HG02840 (cell line): ENCODE measurements around the gene SIX5.
"Not testable (repeated sequence)": the region's sequence is repeated elsewhere in the genome, so short reads cannot be mapped to it uniquely, and the experiment has no call there.

Experiments
- ATAC-seq: cut with Tn5 transposase; IDR thresholded peaks from one replicate; pipeline ENCODE4 v1.9.1; 2021; ENCODE audit warnings: mild to moderate bottlenecking, moderate library complexity, moderate number of reproducible peaks; ENCODE audit not compliant: unreplicated experiment, low FRiP score

The SIX5 gene

DNA sequence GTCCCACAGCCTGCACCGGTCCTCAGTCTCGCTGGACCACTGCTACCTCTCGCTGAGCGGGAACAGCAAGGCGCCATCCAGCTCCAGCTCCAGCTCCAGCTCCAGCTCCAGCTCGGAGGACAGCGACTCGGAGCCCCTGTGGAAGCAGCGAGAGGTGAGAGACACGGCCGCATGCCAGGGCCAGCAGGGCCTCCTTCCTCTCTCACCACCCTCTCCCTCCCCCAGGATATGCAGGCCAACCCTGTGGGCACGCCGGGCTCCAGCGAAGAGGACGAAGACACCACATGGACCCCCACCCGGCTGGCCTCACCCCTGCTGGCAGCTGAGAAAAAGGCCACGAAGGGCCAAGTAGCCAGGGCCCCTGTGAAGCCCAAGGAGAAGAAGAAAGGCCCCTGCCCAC lies 7.3 kb downstream of the SIX5 start:
- no peak for ATAC-seq

DNA sequence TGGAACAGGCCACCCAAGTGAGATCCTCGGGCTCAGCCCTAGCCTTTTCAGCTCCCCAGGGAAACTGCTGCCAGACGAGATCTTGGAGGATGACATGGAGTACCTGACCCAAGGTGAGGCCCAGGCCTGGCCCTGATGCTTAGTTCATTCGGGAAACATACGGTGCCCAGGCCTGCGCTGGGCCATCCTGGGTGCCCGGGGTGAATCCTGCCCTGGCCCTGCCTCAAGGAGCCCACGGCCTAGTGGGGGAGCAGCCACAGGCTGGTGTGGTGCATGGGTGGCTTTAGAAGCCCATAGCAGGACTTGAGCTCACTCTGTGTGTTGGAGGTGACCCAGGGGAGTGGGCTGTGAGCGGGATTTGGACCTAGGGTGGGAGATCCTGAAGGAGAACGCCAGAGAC lies 10.1 kb downstream of the SIX5 start:
- no peak for ATAC-seq

- no peak for ATAC-seq
Measured at GRCh38 chr19:45757695-45758094, 11.4 kb downstream of the SIX5 start.

DNA sequence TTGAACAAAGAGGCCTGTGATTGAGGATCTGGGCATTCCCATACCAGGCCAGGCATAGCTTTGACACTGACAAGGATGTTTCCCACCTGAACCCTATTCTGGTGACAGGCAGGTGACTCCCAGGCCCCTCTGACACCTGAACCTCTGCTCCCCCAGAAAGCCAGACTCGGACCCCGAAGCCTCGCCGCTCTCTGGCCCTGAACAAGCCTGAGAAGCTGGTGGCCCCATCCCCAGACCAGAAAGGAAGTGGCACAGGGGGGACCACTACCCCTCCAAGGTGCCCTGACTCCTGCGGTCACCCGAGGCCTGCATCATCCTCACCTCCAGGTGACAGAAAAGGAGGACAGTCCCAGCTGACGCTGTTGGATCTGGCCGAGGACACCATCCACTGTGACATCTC lies 14.7 kb downstream of the SIX5 start:
- no peak for ATAC-seq

GRCh38 chr19:45753548-45753947 lies 15.5 kb downstream of the SIX5 start:
- no peak for ATAC-seq

GRCh38 chr19:45752639-45753038 lies 16.4 kb downstream of the SIX5 start:
- ATAC-seq = no peak

DNA sequence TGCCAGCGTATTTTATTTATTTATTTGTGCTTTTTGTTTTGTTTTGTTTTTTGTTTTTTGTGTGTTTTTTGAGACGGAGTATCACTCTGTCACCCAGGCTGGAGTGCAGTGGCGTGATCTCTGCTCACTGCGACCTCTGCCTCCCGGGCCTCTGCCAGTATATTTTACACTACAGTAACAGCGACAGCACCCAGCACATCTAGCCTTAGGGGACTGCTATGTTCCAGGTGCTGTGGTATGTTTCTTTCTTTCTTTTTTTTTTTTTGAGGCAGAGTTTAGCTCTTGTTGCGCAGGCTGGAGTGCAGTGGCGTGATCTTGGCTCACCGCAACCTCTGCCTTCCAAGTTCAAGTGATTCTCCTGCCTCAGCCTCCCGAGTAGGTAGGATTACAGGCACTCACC lies 17.6 kb downstream of the SIX5 start:
- ATAC-seq = not testable (repeated sequence)

GRCh38 chr19:45747513-45747912 lies 21.5 kb downstream of the SIX5 start:
- no peak for ATAC-seq

- no peak for ATAC-seq
Measured at GRCh38 chr19:45746866-45747265, 22.2 kb downstream of the SIX5 start.

DNA sequence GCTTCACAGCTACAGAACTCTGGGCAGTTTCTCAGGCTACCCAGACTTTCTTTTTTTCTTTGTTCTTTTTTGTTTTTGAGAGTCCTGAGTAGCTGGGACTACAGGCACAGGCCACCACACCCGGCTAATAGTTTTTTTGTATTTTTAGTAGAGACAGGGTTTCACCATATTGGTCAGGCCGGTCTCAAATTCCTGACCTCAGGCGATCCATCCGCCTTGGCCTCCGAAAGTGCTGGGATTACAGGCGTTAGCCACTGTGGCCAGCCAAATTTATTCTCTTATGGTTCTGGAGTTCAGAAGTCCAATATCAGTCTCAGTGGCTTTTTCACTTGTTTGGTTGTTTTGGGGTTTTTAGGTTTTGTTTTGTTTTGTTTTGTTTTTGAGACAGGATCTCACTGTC lies 23.4 kb downstream of the SIX5 start:
- ATAC-seq = no peak

GRCh38 chr19:45742969-45743368 lies 26.1 kb downstream of the SIX5 start:
- no peak for ATAC-seq

- ATAC-seq = no peak
Measured at GRCh38 chr19:45739498-45740439, 29.3 kb downstream of the SIX5 start.

- no peak for ATAC-seq
Measured at GRCh38 chr19:45733160-45733810, 35.8 kb downstream of the SIX5 start, which contains the start of gene MEIOSIN. Gene MEIOSIN (plus strand): TSS chr19:45733439. CDS start chr19:45735377, 1,938 bp downstream.

DNA sequence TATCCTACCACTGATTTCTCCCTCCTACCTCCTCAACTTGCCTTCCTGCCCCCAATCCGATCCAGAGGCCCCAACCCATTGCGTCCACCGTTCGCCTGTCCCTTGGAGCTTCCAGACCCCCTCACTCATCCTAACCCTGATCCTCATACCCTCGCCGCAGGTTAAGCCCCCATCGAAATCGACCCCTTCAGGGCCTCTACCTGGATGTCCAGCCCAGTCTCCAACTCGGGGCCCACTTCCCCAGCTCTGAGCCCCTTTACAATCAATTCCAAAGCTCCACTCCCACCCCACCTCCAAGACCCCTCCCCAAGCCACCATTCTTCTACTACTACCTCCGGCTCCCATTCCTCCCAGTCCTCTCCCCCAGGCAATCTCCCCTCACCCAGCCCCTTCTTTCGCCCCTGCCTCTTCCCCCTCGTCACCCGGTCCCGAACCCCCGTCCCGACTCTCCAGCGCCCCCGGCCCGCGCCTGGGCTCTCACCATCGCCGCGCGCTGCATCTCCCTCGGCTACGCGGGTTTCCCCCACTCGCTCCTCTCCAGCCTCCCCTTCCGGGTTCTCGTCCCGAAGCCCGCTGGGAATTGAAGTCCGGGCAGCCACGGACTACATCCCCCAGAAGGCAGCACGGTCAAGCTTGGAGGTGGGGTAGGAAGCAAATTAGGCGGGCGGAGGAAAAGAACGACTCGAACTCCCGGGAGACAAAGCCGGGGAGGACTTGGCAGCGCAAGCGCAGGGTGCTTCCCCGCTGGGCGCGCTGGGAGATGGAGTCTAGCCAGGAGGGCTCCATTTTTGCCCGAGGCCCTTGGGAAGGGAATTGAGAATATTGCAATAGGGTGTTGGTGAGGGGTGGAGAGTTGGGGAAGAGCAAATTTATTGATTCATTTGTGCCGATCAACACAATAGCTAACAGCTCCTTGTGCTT lies 38.4 kb downstream of the SIX5 start, which contains the start of gene FBXO46:
Gene FBXO46 (minus strand): TSS at position 529 of the 921 bp plus-strand sequence. CDS start 17,401 bp downstream, outside the sequence.
- ATAC-seq = peak; percentile 93

- no peak for ATAC-seq
Measured at GRCh38 chr19:45729800-45730290, 39.2 kb downstream of the SIX5 start.

- ATAC-seq = not testable (repeated sequence)
Measured at GRCh38 chr19:45728683-45729082, 40.4 kb downstream of the SIX5 start.

DNA sequence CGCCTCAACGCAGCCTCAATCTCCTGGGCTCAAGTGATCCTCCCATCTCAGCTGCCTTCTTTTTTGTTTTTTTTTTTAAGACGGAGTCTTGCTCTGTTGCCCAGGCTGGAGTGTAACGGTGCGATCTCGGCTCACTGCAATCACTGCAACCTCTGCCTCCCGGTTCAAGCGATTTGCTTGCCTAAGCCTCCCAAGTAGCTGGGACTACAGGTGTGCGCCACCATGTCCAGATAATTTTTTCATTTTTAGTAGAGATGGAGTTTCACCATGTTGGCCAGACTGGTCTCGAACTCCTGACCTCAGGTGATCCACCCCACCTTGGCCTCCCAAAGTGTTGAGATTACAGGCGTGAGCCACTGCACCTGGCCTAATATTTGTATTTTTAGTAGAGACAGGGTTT lies 49.0 kb downstream of the SIX5 start:
- ATAC-seq = not testable (repeated sequence)

DNA sequence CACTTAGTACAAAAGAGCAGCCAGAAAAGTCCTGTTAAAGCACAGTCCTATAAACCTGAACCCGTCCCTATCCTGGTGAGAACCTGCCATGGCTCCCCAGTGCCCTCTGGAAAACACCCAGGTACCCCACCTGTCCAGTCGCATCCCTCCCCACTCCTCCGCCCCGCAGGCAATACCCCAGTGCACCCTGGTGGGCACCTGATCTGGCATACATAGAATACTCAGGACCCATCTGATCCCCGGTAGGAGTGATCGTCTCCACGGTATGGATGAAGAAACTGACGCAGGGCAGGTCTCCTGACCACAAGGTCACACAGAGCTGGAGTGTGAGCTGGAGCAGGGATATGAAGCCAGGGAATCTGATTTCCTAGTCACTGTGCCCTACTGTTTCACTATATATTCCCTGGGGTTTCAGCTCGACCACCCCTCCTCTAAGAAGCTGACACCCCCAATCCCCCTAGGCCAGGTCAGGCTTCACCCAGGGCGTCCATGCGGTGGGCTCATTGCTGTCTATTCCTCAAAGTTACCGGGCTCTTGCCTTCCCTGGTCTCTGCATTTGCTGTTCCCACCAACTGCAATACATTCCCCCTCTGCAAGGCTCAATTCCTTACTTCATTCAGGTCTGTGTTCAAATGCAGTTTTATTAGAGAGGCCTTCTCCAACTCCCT lies 50.9 kb downstream of the SIX5 start:
- no peak for ATAC-seq

GRCh38 chr19:45717131-45717982 lies 51.7 kb downstream of the SIX5 start:
- ATAC-seq = peak; percentile 90
